Spinal cord (tissue), 10 donors: ENCODE data around the gene TRPM5. TPM values are rescaled to one million over a fixed set of nuclear protein-coding genes. Genes with fewer than 3 reads are reported as not detected.

Experiments
- DNase-seq, 6 donors: peaks; one replicate each; pipeline versions ENCODE4 v3.0.0 to v3.0.0-alpha.2; 2013 to 2015; ENCODE audit warnings: low spot score in 6 of 6, low read depth in 4 of 6
- H3K27ac ChIP-seq: one replicate; pipeline ENCODE4 v1.5.1; 2013; ENCODE audit warnings: low read depth, low read length, control low read depth
- H3K27me3 ChIP-seq: one replicate; pipeline ENCODE4 v1.6.1; 2013; ENCODE audit warnings: low read length; ENCODE audit not compliant: control insufficient read depth, insufficient read depth
- H3K36me3 ChIP-seq: one replicate; pipeline ENCODE4 v1.6.1; 2013; ENCODE audit warnings: low read length; ENCODE audit not compliant: control insufficient read depth, insufficient read depth
- H3K4me1 ChIP-seq: one replicate; pipeline ENCODE4 v1.6.1; 2013; ENCODE audit warnings: low read length; ENCODE audit not compliant: control insufficient read depth, insufficient read depth
- H3K4me3 ChIP-seq: one replicate; pipeline ENCODE4 v1.5.1; 2013; ENCODE audit warnings: low read depth, low read length, control low read depth
- H3K9me3 ChIP-seq: one replicate; pipeline ENCODE4 v1.6.1; 2013; ENCODE audit warnings: low read length; ENCODE audit not compliant: control insufficient read depth, insufficient read depth
- WGBS: methylation state at CpG from one replicate; pipeline ENCODE4 v1.1.5; 2013; ENCODE audit warnings: missing lambda C conversion rate; ENCODE audit not compliant: insufficient coverage; 5-methylcytosine and 5-hydroxymethylcytosine counted together
- polyA plus RNA-seq, 2 donors: library from polyadenylated mRNA; unstranded; fragments of 120-200 nt; gene quantifications; one replicate each; pipeline ENCODE4 v1.2.1, GENCODE V29; 2013; ENCODE audit not compliant: insufficient read length in 2 of 2
- total RNA-seq, 2 donors: library from RNA; depleted of rRNA in 1 of 2; stranded (reverse); fragments of 120-200 nt in 1 of 2; fragments of >200 nt in 1 of 2; gene quantifications; one replicate each; pipeline versions ENCODE4 v1.2.3 to v1.2.4, GENCODE V29; 2013 to 2014
- donor health status: healthy.

TRPM5 gene
- total and polyA plus RNA-seq, 4 donors, result 0.08 to 0.11 (median 0.10) TPM; not detected in 1

DNA sequence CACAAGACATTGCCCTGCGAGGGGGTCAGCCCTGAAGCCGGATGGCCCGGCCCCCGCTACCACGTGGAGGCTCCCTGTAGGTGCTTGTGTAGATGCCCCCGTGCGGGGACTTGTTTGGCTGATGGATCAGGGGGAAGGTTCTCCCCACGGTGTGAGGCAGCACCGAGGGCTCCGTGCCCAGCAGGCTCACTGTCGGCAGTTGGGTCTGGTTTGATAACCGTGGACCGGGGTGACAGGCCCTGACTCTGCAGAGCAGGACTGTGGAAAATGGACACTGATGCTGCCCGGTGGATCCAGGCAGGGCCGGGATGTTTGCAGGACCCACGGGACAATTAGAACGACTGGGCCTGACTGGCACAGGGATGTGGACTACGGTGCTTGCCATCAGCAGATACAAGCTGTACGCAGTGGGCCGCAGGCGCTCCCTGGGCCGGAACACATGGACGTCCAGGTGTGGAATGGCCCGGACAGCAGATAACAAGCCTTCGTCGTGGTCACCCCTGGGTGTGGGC is 19.5 kb upstream of the TRPM5 start:
- Histone ChIP-seq H3K36me3 (peaks cover 2% of the 10 kb centered on the region), H3K27ac (no peak overlapping the region), H3K27me3 (no peaks in the 10 kb centered on the region), H3K9me3 (no peaks in the 10 kb centered on the region), H3K4me3 (no peak overlapping the region), H3K4me1 (no peaks in the 10 kb centered on the region)
- 83% methylated on average over 22 of the region's 26 CpGs for WGBS
- no peak for DNase-seq

DNA sequence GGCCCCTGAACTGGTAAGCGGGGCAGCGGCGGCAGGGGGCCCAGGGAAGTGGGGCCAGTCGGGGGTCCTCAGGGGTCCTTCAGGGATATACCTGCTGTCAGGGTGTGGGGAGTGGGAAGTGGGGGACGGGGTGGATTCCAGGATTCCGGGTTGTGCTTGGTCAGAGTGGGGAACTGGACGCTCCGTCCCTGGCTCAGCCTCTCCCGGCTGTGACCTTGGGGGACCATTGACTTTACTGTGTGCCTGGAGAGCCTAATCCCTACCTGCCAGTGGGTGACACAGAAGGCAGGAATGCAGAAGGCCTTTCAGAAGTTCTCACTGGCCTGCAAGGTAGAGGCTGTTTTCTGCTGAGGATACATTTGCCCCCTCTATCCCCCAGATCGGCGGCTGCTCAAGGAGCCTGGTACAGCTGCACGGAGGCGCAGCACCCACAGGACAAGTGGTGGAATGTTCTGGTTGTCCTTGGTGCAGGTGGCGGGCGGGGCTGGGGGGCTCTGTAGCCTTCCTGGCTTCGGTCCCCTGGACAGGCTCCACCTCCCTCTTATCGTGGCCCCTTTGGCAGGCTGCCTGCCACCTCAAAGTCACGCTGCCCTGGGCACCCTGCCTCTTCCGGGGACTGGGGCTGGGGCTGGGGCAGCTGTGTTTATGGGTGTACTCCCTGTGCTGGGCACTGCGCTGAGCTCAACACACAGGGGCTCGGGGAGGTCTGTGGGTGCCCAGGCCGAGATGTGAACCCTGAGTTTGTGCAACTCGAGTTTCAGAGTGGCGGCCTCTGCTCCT is 18.9 kb upstream of the TRPM5 start:
- Histone ChIP-seq H3K27me3 (no peaks in the 10 kb centered on the region), H3K27ac (no peak overlapping the region)
- 91% methylated on average over 24 of the region's 24 CpGs for WGBS

DNA sequence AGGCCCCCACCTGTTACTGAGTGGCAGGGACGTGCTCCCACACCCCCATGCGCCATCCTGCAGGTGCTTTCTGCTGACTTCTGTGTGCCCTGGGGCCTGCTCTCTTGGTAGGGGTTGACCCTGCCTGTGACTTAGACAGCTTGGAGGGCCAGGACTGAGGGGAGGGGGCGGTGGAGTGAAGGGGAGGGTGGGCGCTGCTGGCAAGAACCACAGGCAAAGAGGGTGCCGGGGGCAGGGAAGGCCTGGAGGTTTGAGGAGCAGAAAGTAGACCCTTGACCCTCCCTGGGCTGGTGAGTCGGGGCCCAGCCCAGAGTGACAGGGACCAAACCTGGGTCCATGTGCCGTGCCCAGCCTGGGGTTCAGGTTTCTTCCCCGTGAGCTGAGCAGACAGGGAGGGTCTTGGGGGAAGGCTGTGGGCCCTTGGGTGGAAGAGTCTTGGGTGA is 18.2 kb upstream of the TRPM5 start:
- Histone ChIP-seq H3K27ac (no peak overlapping the region), H3K4me1 (no peaks in the 10 kb centered on the region), H3K9me3 (no peaks in the 10 kb centered on the region), H3K36me3 (peaks cover 2% of the 10 kb centered on the region), H3K4me3 (no peak overlapping the region), H3K27me3 (no peaks in the 10 kb centered on the region)
- 92% methylated on average over 8 of the region's 8 CpGs for WGBS
- no peak for DNase-seq

More for the DNA sequence above, 18.9 kb upstream of the TRPM5 start:
- no peak overlapping the region for H3K4me3 ChIP-seq
- peaks cover 2% of the 10 kb centered on the region for H3K36me3 ChIP-seq
- no peak for DNase-seq
- no peaks in the 10 kb centered on the region for H3K9me3 ChIP-seq
- H3K4me1 ChIP-seq, result no peaks in the 10 kb centered on the region

DNA sequence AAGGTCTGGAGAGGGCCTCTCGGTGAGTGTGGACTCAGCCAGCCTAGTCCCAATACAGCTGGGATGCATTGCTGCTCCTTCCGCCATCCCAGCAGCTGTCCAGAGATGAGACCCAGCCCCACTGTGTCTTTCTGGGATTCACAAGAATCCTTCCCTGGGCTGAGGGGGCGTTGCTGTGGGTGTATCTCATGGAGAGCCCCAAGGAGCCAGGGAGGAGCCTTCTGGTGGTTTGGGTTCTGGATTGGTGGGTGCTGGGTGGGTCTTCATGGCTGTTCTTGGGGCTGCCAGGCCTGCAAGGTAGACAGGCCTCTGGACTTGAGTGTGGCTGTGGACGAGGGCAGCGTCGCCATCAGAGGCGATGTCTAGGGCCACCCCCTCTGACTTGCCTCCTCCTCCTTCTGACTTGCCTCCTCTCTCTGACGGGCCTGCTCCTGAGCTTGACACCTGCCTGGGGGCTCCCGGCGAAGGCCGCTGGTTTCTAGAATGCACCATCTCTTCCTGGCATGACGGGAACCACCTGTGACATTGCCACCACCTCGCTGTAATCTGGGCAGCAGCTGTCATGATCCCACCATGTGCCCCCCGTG is 17.7 kb upstream of the TRPM5 start:
- 95% methylated on average over 14 of the region's 14 CpGs for WGBS
- Histone ChIP-seq H3K4me1 (no peaks in the 10 kb centered on the region), H3K4me3 (no peak overlapping the region), H3K9me3 (no peaks in the 10 kb centered on the region), H3K36me3 (peaks cover 2% of the 10 kb centered on the region), H3K27ac (no peak overlapping the region), H3K27me3 (no peaks in the 10 kb centered on the region)
- DNase-seq, result no peak

DNA sequence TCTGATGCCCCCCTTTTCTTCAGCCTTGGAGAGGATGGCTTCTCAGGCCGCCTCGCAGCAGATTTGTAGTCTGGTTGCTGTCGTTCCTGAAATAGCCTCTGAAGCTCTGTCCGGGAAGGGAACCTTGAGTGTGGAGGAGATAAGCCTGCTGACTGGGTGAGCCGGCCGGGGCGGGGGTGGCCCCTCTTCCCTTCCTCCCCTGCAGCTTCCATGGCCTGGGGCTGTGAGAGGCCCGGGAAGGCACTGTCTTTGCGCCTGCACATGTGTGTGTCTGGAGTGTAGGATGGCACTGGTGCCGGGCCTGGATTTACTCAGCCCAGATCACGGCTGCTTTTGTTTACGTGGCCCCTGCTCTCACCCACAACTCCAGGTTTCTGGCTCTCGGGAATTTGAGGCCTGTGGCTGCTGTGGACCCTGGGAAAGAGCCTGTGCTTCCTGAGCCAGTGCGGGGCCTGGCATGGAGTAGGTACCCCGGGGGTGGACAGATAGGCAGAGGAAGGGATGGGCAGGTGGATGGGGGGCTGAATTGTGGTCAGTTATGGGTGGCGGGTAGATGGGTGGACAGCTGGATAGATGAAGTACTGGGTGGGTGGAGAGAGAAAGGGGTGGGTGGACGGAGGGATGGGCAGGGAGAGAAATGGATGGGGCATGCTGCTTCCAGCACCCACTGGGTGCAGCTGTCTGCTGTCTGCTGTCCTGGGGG is 17.1 kb upstream of the TRPM5 start:
- peaks cover 2% of the 10 kb centered on the region for H3K36me3 ChIP-seq
- no peaks in the 10 kb centered on the region for H3K27me3 ChIP-seq
- H3K4me1 ChIP-seq, result no peaks in the 10 kb centered on the region
- 93% methylated on average over 13 of the region's 17 CpGs for WGBS
- H3K27ac ChIP-seq, result no peak overlapping the region
- H3K4me3 ChIP-seq, result no peak overlapping the region
- DNase-seq, result no peak
- H3K9me3 ChIP-seq, result no peaks in the 10 kb centered on the region

DNA sequence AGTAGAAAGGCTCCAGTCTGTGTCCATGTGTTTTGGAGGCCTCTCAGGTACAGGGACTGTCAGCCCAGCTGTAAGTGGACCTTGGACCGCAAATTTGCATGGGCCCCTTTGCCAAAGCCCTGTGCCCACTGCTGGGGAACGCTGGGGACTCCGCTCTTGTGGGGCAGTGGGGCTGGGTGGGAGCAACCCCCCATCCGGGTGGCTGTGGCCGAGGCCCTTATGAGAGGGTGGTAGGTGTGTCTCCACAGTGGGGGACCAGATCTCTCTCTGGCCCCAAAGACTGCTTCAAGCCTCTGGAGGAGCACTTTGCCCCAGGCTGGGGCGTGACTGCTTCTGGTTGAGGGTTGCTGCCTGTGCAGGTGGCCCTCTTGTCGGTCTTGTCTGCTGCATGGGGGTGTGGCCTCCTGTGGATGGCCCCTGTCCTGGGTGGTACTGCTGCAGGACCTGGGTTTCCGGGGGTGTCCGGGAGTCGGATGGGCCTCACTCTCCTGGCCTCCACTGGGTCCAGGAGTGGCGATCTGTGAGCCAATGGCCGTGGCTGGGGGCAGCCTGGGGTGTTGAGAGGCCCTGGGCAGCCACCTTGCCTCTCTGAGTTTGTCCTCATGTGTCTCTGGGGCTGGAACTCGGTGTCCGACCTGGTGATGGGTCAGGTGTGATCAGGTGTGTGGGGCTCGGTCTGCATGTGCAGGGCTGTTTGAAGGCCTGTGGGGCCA is 16.4 kb upstream of the TRPM5 start:
- Histone ChIP-seq H3K36me3 (peaks cover 2% of the 10 kb centered on the region), H3K27me3 (no peaks in the 10 kb centered on the region), H3K4me1 (no peaks in the 10 kb centered on the region), H3K9me3 (no peaks in the 10 kb centered on the region), H3K4me3 (no peak overlapping the region), H3K27ac (no peak overlapping the region)
- WGBS, result 89% methylated on average over 15 of the region's 15 CpGs
- DNase-seq, result no peak

DNA sequence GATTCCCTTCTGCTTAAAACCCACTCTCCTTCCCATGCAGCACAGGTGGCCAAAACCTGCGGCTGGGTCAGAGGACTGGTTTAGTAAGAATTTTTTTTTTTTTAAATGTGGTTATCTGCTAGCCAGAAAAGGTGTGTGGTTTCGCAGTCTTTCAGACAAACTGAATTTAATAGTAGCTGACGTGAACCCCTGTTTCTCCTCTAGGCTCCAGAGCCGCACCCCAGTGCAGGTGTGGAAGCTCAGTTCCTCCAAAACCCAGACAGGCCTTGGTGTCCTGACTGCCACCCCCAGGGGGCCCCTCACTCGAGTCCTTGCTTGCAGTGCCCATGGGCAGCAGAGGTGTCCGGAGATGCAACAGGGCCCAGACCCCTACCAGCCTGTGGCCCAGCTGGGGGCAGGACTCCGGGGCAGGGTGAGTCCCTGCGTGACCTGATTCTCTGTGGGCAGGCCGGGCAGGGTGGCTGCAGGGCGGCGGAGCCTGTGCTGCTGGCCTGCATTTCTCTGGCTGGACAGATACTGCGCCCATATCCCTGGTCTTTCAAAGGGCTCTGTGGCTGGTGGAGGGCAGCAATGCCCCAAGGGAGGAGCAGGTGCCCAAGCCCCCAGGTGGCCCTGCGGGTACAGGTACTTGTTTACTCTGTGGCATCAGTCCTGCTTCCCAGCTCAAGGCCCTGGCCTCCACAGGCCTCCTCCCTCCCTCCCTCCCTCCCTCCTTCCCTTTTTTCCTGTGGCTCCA is 15.7 kb upstream of the TRPM5 start:
- H3K9me3 ChIP-seq, result no peaks in the 10 kb centered on the region
- H3K4me3 ChIP-seq, result no peak overlapping the region
- 83% methylated on average over 12 of the region's 13 CpGs for WGBS
- H3K27me3 ChIP-seq, result no peaks in the 10 kb centered on the region
- peaks cover 2% of the 10 kb centered on the region for H3K36me3 ChIP-seq
- no peak overlapping the region for H3K27ac ChIP-seq
- no peak for DNase-seq
- H3K4me1 ChIP-seq, result no peaks in the 10 kb centered on the region

DNA sequence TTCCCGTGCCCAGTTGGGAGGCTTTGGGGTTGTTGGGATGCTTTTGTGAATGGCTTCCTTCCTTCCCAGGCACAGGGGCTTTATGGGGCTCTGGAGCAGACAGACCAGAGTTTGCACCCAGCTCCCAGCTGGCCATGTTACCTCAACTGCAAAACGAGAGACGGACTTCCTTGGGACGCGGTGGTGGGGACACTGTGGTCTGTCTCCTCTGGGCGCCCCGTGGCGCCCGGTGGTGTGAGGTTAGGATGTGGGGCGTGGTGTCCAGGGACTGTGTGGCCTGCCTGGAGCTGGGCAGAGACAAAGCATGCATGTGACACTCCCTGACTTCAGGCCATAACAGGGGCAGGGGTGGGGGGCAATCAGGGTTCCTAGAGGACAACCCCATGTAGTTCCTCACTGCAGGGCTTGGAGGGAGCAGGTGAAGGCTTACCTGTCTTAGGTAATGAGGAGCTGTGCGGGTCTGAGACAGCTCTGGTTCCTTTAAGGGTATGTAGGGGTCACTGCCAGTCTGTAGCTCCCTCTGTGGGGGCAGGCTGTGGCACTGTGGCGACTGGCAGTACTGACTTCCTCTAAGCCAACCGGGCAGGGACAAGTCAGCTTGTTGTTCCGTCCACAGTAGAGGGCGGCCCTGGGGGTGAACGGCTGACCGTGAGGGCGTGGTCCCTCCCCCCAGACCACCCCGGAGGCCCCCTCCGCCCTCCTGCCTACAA is 14.9 kb upstream of the TRPM5 start:
- 86% methylated on average over 13 of the region's 20 CpGs for WGBS
- H3K9me3 ChIP-seq, result no peaks in the 10 kb centered on the region
- H3K27me3 ChIP-seq, result no peaks in the 10 kb centered on the region
- no peaks in the 10 kb centered on the region for H3K4me1 ChIP-seq
- DNase-seq, result no peak
- peaks cover 2% of the 10 kb centered on the region for H3K36me3 ChIP-seq
- H3K4me3 ChIP-seq, result no peak overlapping the region
- no peak overlapping the region for H3K27ac ChIP-seq
